Activated CD4-positive, alpha-beta T cell treated with anti-CD3 and anti-CD28 coated beads, Interleukin-2, amount 50 U/mL, for 1 hour (primary cell): ENCODE data around the gene MRGPRG.
"Not testable (repeated sequence)": the region's sequence is repeated elsewhere in the genome, so short reads cannot be mapped to it uniquely, and the experiment has no call there.

Experiments used
- DNase-seq: peaks from one replicate; pipeline ENCODE4 v3.0.0-alpha.2; 2020

MRGPRG gene

DNA sequence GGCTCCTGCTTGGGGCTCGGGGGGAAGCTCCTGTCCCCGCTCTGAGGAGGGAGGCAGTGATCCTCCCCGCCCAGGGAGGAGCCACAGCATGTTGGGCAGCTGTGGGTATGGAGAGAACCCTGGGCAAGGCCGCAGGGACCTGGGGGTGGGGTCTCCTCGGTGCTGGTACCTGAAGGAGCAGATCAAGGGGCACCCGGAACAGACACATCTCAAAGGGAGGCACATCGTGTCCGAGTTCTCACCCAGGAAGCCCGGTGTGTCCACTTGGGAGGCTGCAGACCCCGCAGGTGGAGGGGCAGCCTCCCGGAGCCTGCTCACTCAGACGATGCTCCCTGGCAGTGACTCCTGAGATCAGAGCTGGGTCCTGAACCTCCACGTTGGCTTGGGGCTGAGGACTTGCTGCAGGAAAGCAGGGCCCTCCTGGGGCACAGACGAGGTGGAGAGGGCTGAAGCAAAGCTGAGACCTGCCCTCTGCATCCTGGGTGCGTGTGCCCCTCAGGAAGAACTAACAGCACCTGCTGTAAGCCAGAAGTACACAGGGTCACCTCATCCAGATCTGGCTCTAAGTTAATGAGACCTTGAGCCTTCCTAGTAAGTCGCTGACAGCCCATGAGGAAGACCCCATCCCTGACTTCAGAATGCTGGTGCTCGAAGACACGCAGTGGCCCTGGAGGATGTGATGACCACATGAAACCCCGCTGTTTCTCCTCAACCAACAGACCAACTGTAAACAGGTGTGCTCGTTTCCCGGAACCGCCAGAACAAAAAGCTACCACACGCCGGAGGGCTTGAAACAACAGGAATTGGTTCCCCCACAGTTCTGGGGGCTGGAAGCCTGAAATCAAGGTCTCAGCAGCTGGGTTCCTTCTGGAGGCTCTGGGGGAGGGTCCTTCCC lies 47.6 kb downstream of the MRGPRG start:
- DNase-seq: no peak

DNA sequence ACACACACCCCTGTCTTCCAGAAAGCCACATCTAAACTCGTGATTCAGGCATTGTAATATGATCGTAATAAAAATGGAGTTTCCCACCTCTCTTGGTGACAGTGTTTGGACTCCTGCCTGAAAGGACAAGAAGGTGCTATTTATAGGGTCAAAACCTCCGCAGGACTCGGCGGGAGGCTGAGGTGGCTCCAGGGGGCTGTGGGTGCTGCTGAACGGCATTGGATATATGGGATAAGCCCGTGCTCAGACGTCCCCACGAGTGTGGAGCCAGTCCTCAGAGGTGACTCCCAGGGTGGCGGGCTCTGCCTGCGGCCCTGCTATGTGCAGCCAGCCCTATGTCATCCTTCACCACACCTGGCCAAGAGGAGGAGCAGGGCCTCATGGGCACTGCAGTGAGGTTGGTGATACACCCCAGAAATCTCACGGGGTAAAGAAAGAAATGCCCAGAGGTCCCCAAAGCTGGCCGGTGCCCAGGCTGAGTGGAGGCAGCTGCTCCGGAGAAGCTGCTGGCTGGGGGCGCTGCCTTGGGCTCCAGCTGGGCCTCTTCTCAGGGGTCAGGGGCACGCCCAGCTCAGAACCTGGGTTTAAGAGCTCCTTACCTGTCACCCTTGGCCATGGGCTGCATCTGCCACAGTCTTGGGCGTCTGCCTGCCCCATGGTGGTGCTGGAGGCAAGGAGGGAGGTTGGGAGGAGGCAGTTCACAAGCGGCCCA lies 48.4 kb downstream of the MRGPRG start:
- no peak for DNase-seq

DNA sequence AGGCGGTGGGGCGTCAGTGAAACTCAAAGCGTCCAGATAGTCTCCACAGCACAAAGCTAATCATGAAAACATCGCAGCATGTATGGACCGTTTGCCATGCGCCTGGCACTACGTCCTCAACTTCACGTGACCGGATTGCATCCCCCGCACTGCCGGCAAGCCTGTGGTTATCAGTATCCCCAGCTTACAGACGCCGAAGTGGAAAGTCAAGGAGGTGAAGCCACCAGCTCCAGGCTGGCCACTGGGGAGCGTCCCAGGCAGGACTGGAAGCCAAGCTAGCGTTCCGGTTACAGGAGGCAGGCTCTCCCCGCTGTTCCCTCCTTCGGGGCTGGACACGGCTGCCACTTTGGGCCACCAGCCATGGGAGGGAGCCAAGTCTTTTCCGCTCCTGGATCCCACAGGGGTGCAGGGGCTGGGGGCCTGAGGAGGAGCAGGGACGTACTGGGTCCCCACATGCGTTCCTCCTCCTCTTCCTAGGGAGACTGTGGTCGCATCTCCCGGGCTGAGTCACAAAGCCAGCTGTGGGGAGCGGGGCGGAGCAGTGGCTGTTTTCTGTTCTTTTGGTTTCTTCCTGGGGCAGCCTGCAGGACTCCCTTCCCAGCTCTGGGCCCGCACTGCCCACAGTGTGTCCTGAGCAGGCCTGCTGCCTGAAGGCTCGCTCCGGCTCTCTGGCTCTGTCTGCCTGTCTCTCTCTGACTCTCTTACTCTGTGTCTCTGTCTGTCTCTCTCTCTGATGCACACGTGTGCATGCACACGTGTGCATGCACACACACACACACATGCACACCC lies 49.2 kb downstream of the MRGPRG start:
- no peak for DNase-seq

DNA sequence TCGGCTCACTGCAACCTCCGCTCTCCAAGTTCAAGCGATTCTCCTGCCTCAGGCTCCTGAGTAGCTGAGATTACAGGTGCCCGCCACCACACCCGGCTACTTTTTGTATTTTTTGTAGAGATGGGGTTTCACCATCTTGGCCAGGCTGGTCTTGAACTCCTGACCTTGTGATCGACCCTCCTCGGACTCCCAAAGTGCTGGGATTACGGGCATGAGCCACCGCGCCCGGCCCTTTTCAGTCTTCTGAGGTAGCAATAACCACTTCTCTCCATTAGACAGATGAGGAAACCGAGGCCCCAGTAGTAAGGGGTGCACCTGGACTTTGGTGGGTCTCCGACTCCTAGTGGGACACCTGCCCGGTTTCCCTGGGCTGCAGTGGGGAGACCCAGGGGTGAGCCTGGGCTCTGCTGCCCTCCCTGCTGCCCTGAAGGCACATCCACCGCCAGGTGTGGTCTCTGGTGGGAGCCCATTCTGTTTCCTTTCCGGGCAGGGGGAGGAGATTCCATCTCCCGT lies 49.8 kb downstream of the MRGPRG start:
- DNase-seq: not testable (repeated sequence)
